ENCODE data around the gene USP47.

DNA sequence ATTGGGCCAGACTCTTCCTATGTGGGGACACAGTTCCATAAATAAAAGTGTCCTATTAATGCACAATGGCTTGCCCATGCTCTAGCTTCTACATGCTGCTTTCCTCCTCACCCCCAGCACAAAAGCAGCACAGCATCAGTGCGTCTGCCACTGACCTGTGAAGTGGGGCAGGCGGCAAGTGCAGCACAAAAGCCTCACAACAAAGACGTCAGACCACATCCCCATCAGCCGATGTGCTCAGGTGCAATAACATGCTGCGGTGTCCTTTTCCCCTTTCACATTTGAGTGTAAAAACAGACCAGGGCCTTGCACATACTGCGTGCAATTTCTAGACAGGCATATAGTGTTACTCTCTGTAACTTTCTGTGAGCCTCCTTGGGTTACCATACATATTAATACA lies 153.8 kb downstream of the USP47 start:
- TF ChIP-seq CTCF (IDR thresholded peaks at IDR 0.05) (no peak), POLR2AphosphoS5 (IDR thresholded peaks at IDR 0.05; ENCODE audit: low read depth, low read length) (no peak)

Data from Panc1 (cell line).